ENCODE data around the gene RPUSD4.

DNA sequence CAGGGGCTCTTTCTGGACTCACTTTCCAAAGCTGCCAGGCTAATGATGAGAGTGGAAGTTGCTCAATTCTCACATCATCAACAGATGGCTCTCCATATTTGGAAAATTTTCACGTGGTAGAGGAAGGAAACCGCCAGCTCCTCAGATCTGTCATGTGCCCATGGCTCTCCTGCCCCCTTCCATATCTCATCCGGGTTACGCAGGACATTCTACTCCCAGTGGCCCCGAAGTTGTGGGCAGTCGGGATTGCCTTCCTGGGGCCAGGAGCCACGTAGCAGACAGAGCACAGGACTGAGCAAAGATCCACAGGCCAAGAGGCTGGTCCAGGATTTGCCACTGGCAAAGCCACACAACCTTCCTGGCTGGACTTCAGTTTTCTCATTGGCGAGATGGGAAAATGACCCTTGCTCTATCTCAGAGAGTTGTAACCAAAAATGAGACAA, 38.8 kb downstream of the RPUSD4 start:
- no peak for TF ChIP-seq POLR2A (IDR thresholded peaks at IDR 0.05)
- TF ChIP-seq, protein P1, sequence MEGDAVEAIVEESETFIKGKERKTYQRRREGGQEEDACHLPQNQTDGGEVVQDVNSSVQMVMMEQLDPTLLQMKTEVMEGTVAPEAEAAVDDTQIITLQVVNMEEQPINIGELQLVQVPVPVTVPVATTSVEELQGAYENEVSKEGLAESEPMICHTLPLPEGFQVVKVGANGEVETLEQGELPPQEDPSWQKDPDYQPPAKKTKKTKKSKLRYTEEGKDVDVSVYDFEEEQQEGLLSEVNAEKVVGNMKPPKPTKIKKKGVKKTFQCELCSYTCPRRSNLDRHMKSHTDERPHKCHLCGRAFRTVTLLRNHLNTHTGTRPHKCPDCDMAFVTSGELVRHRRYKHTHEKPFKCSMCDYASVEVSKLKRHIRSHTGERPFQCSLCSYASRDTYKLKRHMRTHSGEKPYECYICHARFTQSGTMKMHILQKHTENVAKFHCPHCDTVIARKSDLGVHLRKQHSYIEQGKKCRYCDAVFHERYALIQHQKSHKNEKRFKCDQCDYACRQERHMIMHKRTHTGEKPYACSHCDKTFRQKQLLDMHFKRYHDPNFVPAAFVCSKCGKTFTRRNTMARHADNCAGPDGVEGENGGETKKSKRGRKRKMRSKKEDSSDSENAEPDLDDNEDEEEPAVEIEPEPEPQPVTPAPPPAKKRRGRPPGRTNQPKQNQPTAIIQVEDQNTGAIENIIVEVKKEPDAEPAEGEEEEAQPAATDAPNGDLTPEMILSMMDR (IDR thresholded peaks at IDR 0.05): no peak
